RCC 7860 (cell line): ENCODE data around the gene TASP1.

Experiments
- DNase-seq: peaks from one replicate; pipeline ENCODE4 v3.0.0-alpha.2; 2015; ENCODE audit warnings: low spot score
- FAIRE-seq: peaks from 2 replicates; lab custom pipeline; 2012; peaks lifted over from hg19 to GRCh38; lab: Jason Lieb, UNC

TASP1 gene

GRCh38 chr20:13449868-13450434 lies 188.8 kb downstream of the TASP1 start:
- no peak for DNase-seq
- no peak for FAIRE-seq

- DNase-seq, result no peak
- FAIRE-seq, result no peak
Measured at GRCh38 chr20:13447385-13448180, 191.1 kb downstream of the TASP1 start.

- FAIRE-seq, result no peak
- DNase-seq, result no peak
Measured at GRCh38 chr20:13443690-13444089, 195.0 kb downstream of the TASP1 start.

- no peak for DNase-seq
- FAIRE-seq, result peak; percentile 30
Measured at GRCh38 chr20:13442986-13443385, 195.7 kb downstream of the TASP1 start.

GRCh38 chr20:13441388-13441787 lies 197.3 kb downstream of the TASP1 start:
- DNase-seq, result no peak
- FAIRE-seq, result no peak

- DNase-seq, result peak; percentile 73
- peak; percentile 97 for FAIRE-seq
Measured at GRCh38 chr20:13436530-13436929, 202.2 kb downstream of the TASP1 start.

- FAIRE-seq (peak; percentile 76), DNase-seq (peak; percentile 28)
Measured at GRCh38 chr20:13432126-13432525, 206.6 kb downstream of the TASP1 start.

GRCh38 chr20:13430346-13431002 lies 208.3 kb downstream of the TASP1 start:
- DNase-seq, result peak; percentile 97
- peak; percentile 98 for FAIRE-seq

- DNase-seq (no peak), FAIRE-seq (no peak)
Measured at GRCh38 chr20:13428684-13429083, 210.0 kb downstream of the TASP1 start.

- no peak for DNase-seq
- no peak for FAIRE-seq
Measured at GRCh38 chr20:13426870-13427269, 211.9 kb downstream of the TASP1 start.

GRCh38 chr20:13425381-13426135 lies 213.2 kb downstream of the TASP1 start:
- FAIRE-seq (no peak), DNase-seq (no peak)

- FAIRE-seq (peak; percentile 79), DNase-seq (peak; percentile 31)
Measured at GRCh38 chr20:13424174-13424833, 214.4 kb downstream of the TASP1 start.

GRCh38 chr20:13423472-13424173 lies 215.1 kb downstream of the TASP1 start:
- DNase-seq (no peak), FAIRE-seq (no peak)

GRCh38 chr20:13422637-13423036 lies 216.1 kb downstream of the TASP1 start:
- DNase-seq, result no peak
- FAIRE-seq, result no peak

- DNase-seq, result no peak
- FAIRE-seq, result no peak
Measured at GRCh38 chr20:13420625-13421024, 218.1 kb downstream of the TASP1 start.

- FAIRE-seq (no peak), DNase-seq (no peak)
Measured at GRCh38 chr20:13419477-13419876, 219.3 kb downstream of the TASP1 start.

- DNase-seq (no peak), FAIRE-seq (no peak)
Measured at GRCh38 chr20:13418263-13419229, 220.2 kb downstream of the TASP1 start.

- FAIRE-seq (no peak), DNase-seq (no peak)
Measured at GRCh38 chr20:13416531-13416930, 222.2 kb downstream of the TASP1 start.
